ENCODE measurements around the gene CREB5. TPM values are rescaled to one million over a fixed set of nuclear protein-coding genes. Genes with fewer than 3 reads are reported as not detected.

Gene CREB5
- total RNA-seq, 1 donor from 2014 or later: 4.6 TPM

GRCh38 chr7:28621369-28621841, 209.1 kb downstream of the CREB5 start:
- Mint-ChIP-seq H3K27ac (no peak overlapping the region), H3K9me3 (ENCODE audit: low read depth) (no peaks in the 10 kb centered on the region), H3K27me3 (peaks cover 5% of the 10 kb centered on the region), H3K4me3 (ENCODE audit: low read depth) (no peak overlapping the region), H3K36me3 (ENCODE audit: insufficient read depth) (no peaks in the 10 kb centered on the region), H3K4me1 (ENCODE audit: low read depth) (peaks cover 9% of the 10 kb centered on the region)
- TF ChIP-seq CTCF (IDR thresholded peaks at IDR 0.05; ENCODE audit: unreplicated experiment): no peak
- DNase-seq (ENCODE audit: low spot score, unreplicated experiment): no peak

GRCh38 chr7:28623105-28623730, 210.9 kb downstream of the CREB5 start:
- H3K27me3 Mint-ChIP-seq: no peaks in the 10 kb centered on the region
- no peaks in the 10 kb centered on the region for H3K9me3 Mint-ChIP-seq (ENCODE audit: low read depth)
- H3K36me3 Mint-ChIP-seq (ENCODE audit: insufficient read depth): no peaks in the 10 kb centered on the region
- no peak for TF ChIP-seq CTCF (IDR thresholded peaks at IDR 0.05; ENCODE audit: unreplicated experiment)
- peaks cover 10% of the 10 kb centered on the region for H3K4me1 Mint-ChIP-seq (ENCODE audit: low read depth)
- H3K4me3 Mint-ChIP-seq (ENCODE audit: low read depth): no peak overlapping the region
- no peak overlapping the region for H3K27ac Mint-ChIP-seq
- no peak for DNase-seq (ENCODE audit: low spot score, unreplicated experiment)

- H3K4me3 Mint-ChIP-seq (ENCODE audit: low read depth): no peak overlapping the region
- no peaks in the 10 kb centered on the region for H3K36me3 Mint-ChIP-seq (ENCODE audit: insufficient read depth)
- peak; percentile 7 for TF ChIP-seq CTCF (IDR thresholded peaks at IDR 0.05; ENCODE audit: unreplicated experiment)
- H3K9me3 Mint-ChIP-seq (ENCODE audit: low read depth): no peaks in the 10 kb centered on the region
- no peaks in the 10 kb centered on the region for H3K27me3 Mint-ChIP-seq
- peaks cover 10% of the 10 kb centered on the region for H3K4me1 Mint-ChIP-seq (ENCODE audit: low read depth)
- H3K27ac Mint-ChIP-seq: no peak overlapping the region
- no peak for DNase-seq (ENCODE audit: low spot score, unreplicated experiment)
These were observed 211.5 kb downstream of the CREB5 start for GRCh38 chr7:28623863-28624262.

- H3K4me1 Mint-ChIP-seq (ENCODE audit: low read depth): peaks cover 10% of the 10 kb centered on the region
- H3K4me3 Mint-ChIP-seq (ENCODE audit: low read depth): no peak overlapping the region
- H3K9me3 Mint-ChIP-seq (ENCODE audit: low read depth): no peaks in the 10 kb centered on the region
- H3K36me3 Mint-ChIP-seq (ENCODE audit: insufficient read depth): no peaks in the 10 kb centered on the region
- no peak for DNase-seq (ENCODE audit: low spot score, unreplicated experiment)
- no peak for TF ChIP-seq CTCF (IDR thresholded peaks at IDR 0.05; ENCODE audit: unreplicated experiment)
- no peak overlapping the region for H3K27ac Mint-ChIP-seq
- H3K27me3 Mint-ChIP-seq: no peaks in the 10 kb centered on the region
These were observed 213.1 kb downstream of the CREB5 start for GRCh38 chr7:28625432-28625831.

GRCh38 chr7:28626221-28626620, 213.9 kb downstream of the CREB5 start:
- peaks cover 10% of the 10 kb centered on the region for H3K4me1 Mint-ChIP-seq (ENCODE audit: low read depth)
- H3K27ac Mint-ChIP-seq: no peak overlapping the region
- H3K9me3 Mint-ChIP-seq (ENCODE audit: low read depth): no peaks in the 10 kb centered on the region
- DNase-seq (ENCODE audit: low spot score, unreplicated experiment): no peak
- H3K4me3 Mint-ChIP-seq (ENCODE audit: low read depth): no peak overlapping the region
- TF ChIP-seq CTCF (IDR thresholded peaks at IDR 0.05; ENCODE audit: unreplicated experiment): no peak
- no peaks in the 10 kb centered on the region for H3K27me3 Mint-ChIP-seq
- H3K36me3 Mint-ChIP-seq (ENCODE audit: insufficient read depth): no peaks in the 10 kb centered on the region

Data from progenitor cell of endocrine pancreas (in vitro differentiated cells).